Activated T-helper 17 cell treated with anti-CD3 and anti-CD28 coated beads, Interleukin-2, amount 50 U/mL, for 72 hours (primary cell): ENCODE data around the gene TLE7. TPM values are rescaled to one million over a fixed set of nuclear protein-coding genes. Genes with fewer than 3 reads are reported as not detected.
A peak's percentile ranks its signal among the peaks of the same experiment; 100 is the strongest.

Source experiments
- ATAC-seq: fragments of 150-1000 bp; cut with Tn5 transposase; replicated peaks from 2 replicates; pipeline ENCODE4 v1.10.0; 2021; ENCODE audit warnings: mild to moderate bottlenecking, moderate library complexity
- H3K27ac Mint-ChIP-seq: one replicate; pipeline ENCODE4 v1.8.0; 2022; ENCODE audit warnings: mixed read lengths
- H3K27me3 Mint-ChIP-seq: one replicate; pipeline ENCODE4 v1.8.0; 2022; ENCODE audit warnings: mixed read lengths
- H3K36me3 Mint-ChIP-seq: one replicate; pipeline ENCODE4 v1.8.0; 2022; ENCODE audit warnings: low read depth, mild to moderate bottlenecking, mixed read lengths
- H3K4me1 Mint-ChIP-seq: one replicate; pipeline ENCODE4 v1.8.0; 2022; ENCODE audit warnings: mixed read lengths
- H3K4me3 Mint-ChIP-seq: one replicate; pipeline ENCODE4 v1.8.0; 2022; ENCODE audit warnings: mild to moderate bottlenecking, mixed read lengths
- H3K9me3 Mint-ChIP-seq: one replicate; pipeline ENCODE4 v1.8.0; 2022; ENCODE audit warnings: mixed read lengths
- total RNA-seq, 2 donors: library from RNA; stranded (reverse); gene quantifications; one replicate each; pipeline ENCODE4 v1.2.3, GENCODE V29; 2022

TLE7 gene
- total RNA-seq, 2 donors from 2014 or later, result not detected

DNA sequence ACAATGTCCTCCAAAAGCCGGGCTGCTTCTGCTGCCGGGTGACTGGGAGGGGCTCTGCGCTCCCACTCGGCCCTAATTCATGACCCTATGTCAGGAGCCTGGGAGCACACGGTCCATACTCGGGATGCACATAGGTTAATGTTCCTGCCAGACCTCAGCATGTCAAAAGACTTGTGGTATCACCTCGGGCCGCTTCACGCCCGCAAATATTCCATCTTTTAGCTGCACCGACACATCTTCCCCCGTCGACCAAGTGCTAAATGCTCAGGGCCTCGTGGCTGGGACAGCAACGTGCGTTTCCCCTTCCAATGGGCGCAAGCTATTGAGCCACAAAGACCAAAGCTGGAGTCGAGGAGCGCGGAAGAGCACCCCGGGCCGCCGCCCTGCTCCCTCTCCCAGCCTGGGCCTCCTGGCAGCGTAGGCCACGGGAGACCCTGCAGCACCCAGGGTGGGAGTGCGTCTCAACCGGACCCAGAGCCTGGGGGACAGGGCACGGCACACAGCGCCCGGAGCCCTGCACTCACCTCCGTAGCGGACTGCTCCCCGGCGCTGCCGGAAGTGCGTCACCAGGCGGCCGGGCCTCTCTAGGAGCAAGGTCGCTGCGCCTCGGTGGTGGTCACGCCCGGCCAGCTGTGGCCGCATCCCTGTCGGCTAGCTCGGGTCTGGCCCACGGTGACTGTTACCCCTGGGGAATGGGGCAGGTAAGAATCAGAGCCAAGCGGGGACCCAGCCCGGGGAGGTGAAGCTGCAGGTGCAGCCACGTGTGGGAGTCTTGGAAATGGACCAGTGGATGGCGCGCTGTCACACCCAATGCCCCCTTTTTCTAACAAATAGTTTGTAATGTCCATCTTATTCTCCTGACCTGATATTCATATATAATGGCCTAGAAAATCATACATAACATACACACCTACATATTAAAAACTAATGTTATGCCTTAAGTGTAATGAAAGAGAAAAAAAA lies 20.1 kb upstream of the TLE7 start, which contains the start of gene ZNF23:
TSS of gene ZNF23 (minus strand) at position 562 of the 963 bp plus-strand sequence. CDS start 5,451 bp downstream, outside the sequence.
- peak; percentile 100 for ATAC-seq
- H3K27me3 Mint-ChIP-seq, result no peaks in the 10 kb centered on the region
- peak within 1 kb of the TSS; percentile 94 for H3K4me3 Mint-ChIP-seq
- no peaks in the 10 kb centered on the region for H3K9me3 Mint-ChIP-seq
- H3K4me1 Mint-ChIP-seq, result peaks cover 8% of the 10 kb centered on the region
- H3K36me3 Mint-ChIP-seq, result no peaks in the 10 kb centered on the region
- peak within 1 kb of the TSS; percentile 93 for H3K27ac Mint-ChIP-seq

DNA sequence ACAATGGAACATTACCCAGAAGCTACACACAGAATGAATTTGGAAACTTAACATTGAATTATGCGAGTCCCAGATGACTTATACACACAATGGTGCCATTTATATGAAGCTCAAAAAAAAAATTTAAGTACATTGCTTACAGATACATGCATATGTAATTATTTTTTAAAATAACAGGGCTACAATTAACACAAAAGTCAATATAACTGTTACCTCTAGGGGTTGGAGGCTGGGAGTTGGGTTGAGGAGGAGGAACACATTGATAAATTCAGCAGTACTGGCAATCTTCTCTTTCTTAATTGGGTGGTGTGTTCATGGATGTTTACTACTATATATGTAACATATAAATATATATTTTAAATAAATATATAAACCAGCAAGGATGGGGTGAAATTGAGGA lies 19.1 kb upstream of the TLE7 start:
- peaks cover 8% of the 10 kb centered on the region for H3K4me1 Mint-ChIP-seq
- H3K27me3 Mint-ChIP-seq, result no peaks in the 10 kb centered on the region
- no peaks in the 10 kb centered on the region for H3K9me3 Mint-ChIP-seq
- no peak for ATAC-seq
- H3K27ac Mint-ChIP-seq, result peak overlapping the region; percentile 93
- H3K4me3 Mint-ChIP-seq, result peak overlapping the region; percentile 94
- H3K36me3 Mint-ChIP-seq, result peaks cover 8% of the 10 kb centered on the region

DNA sequence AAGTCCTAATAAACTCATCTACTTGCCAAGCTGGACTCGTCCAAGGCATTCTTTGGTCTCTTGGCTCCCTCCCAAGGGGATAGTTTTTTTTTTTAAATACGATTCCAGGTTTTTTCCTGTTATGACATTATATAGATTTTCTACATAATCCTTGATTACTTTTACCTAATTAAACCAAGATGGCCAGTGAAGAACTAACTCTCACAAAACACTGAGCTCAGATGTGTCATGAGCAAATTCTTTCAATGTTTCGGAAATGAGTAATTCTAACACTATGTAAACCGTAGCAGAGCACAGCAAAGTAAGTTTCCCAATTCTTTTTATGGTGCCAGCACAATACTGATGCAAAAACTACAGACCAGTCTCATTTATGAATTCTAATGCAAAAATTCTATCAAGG lies 18.4 kb upstream of the TLE7 start:
- peaks cover 15% of the 10 kb centered on the region for H3K36me3 Mint-ChIP-seq
- H3K27me3 Mint-ChIP-seq, result no peaks in the 10 kb centered on the region
- H3K9me3 Mint-ChIP-seq, result no peaks in the 10 kb centered on the region
- ATAC-seq, result no peak
- no peak overlapping the region for H3K27ac Mint-ChIP-seq
- H3K4me1 Mint-ChIP-seq, result peaks cover 8% of the 10 kb centered on the region
- peak overlapping the region; percentile 94 for H3K4me3 Mint-ChIP-seq

DNA sequence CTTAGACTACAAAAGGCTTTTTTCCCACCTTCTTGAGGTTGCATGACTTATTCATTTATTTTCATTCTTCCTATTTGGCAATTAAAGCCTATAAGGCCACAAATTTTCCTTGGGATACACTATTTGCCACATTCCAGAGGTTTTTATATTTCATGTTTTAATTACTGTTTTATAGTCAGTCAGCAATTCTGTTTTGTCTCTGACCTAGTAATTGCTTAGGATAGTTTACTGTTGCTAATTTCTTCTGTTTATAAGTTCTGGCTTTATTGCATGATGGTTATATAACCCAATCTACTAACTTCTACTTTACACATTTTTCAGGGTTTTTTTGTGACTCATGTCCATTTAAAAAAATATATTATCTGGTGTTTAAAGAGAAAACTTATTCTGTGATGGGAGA lies 17.7 kb upstream of the TLE7 start:
- peaks cover 22% of the 10 kb centered on the region for H3K36me3 Mint-ChIP-seq
- H3K27ac Mint-ChIP-seq, result no peak overlapping the region
- H3K4me3 Mint-ChIP-seq, result no peak overlapping the region
- peaks cover 14% of the 10 kb centered on the region for H3K4me1 Mint-ChIP-seq
- H3K9me3 Mint-ChIP-seq, result no peaks in the 10 kb centered on the region
- no peak for ATAC-seq
- H3K27me3 Mint-ChIP-seq, result no peaks in the 10 kb centered on the region

DNA sequence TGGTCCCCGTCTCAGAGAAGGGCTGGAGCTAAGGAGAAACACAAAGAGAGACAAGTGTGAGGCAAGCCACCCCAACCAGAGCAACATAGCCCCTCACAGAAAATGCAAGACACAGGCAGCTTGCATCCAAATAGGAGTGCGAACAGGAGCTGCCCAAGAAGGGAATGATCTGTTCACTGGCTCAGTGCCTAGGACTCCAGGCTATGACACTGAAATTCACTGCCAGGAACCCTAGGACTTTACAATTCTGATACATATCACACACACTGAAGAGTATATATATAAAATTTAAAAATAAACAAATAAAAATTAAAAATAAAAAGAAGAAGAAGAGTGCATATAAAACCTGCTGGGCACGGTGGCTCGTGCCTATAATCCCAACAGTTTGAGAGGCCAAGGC lies 14.9 kb upstream of the TLE7 start:
- Mint-ChIP-seq H3K4me3 (no peak overlapping the region), H3K27ac (no peak overlapping the region), H3K36me3 (peaks cover 49% of the 10 kb centered on the region)

DNA sequence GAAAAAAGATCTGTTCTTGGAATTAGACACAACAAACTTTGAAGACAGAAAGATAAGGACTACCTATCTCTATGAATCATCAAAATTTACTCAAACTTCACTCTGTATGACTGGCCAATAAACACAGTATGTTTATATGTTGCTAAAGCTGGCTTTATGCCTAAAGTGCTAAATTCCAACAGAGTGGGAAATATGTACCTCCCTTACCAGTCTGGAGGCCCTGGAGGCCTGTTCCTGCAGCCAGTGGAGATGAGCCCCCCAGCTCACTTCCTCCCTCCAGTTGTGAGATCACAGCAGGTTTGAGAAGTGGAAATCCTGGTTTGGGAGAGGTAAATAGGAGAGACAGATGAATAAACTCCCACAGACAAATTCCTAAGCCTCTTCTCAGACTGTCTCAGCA lies 11.2 kb upstream of the TLE7 start:
- Mint-ChIP-seq H3K9me3 (peaks cover 31% of the 10 kb centered on the region), H3K4me1 (peaks cover 9% of the 10 kb centered on the region), H3K27ac (no peak overlapping the region), H3K4me3 (no peak overlapping the region), H3K36me3 (peaks cover 87% of the 10 kb centered on the region), H3K27me3 (no peaks in the 10 kb centered on the region)
- ATAC-seq, result no peak

More for the DNA sequence above, 14.9 kb upstream of the TLE7 start:
- ATAC-seq, result no peak
- Mint-ChIP-seq H3K4me1 (peaks cover 9% of the 10 kb centered on the region), H3K9me3 (peaks cover 13% of the 10 kb centered on the region), H3K27me3 (no peaks in the 10 kb centered on the region)

DNA sequence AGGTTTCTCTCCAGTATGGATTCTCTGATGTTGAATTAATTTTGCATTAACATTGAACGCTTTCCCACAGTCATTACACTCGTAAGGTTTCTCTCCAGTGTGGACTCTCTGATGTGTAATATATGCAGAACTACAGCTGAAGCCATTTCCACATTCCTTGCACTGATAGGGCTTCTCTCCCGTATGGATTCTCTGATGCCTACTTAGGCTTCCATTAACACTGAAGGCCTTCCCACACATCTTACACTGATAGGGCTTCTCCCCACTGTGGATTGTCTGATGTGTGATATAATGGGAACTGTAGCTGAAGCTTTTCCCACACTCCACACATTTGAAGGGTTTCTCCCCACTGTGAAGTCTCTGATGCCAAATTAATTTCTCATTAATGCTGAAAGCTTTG lies 7.2 kb upstream of the TLE7 start:
- no peak for ATAC-seq
- Mint-ChIP-seq H3K4me3 (no peak overlapping the region), H3K27me3 (no peaks in the 10 kb centered on the region), H3K9me3 (peaks cover 33% of the 10 kb centered on the region), H3K4me1 (no peaks in the 10 kb centered on the region), H3K27ac (no peak overlapping the region), H3K36me3 (peaks cover 65% of the 10 kb centered on the region)

DNA sequence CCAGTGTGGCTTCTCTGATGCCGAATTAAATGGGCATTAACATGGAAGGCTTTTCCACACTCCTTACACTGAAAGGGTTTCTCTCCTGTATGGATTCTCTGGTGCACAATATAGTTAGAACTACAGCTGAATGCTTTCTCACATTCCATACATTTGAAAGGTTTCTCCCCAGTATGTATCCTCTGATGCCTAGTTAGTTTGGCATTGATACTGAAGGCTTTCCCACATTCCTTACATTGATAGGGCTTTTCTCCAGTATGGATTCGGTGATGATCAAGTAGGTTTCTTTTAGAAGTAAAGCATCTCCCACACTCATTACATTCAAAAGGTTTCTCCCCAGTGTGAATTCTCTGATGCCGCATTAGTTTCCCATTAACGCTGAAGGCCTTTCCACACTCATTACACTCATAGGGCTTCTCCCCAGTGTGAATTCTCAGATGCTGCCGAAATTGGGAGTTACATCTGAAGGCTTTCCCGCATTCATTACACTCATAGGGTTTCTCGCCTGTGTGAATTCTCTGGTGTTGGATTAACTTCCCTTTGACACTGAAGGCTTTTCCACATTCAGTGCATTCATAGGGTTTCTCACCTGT lies 6.5 kb upstream of the TLE7 start:
- H3K27me3 Mint-ChIP-seq, result no peaks in the 10 kb centered on the region
- no peak overlapping the region for H3K27ac Mint-ChIP-seq
- ATAC-seq, result no peak
- no peaks in the 10 kb centered on the region for H3K4me1 Mint-ChIP-seq
- peaks cover 58% of the 10 kb centered on the region for H3K36me3 Mint-ChIP-seq
- no peak overlapping the region for H3K4me3 Mint-ChIP-seq
- H3K9me3 Mint-ChIP-seq, result peaks cover 35% of the 10 kb centered on the region

DNA sequence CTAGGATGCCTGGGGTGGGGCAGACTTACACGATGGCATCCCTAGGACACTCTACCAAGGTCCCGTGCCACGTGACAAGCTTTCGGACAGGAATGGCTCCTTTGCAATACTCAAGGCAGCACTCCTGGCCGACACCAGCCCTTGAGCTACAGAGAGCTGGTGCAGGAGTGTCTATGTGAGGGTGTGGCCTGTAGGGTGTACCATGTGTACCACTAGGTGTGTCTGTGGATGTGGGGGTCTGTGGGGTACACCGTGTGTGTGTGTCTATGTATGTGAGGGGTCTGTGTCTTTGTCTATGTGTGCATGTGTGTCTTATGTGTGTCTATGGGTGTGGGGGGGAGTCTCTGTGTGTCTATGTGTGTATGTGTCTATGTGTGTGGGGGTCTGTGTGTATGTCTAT lies 1.9 kb upstream of the TLE7 start:
- ATAC-seq, result no peak
- H3K9me3 Mint-ChIP-seq, result peaks cover 9% of the 10 kb centered on the region
- no peak overlapping the region for H3K4me3 Mint-ChIP-seq
- no peak overlapping the region for H3K27ac Mint-ChIP-seq
- H3K36me3 Mint-ChIP-seq, result peaks cover 12% of the 10 kb centered on the region
- H3K4me1 Mint-ChIP-seq, result peaks cover 5% of the 10 kb centered on the region
- peaks cover 7% of the 10 kb centered on the region for H3K27me3 Mint-ChIP-seq

DNA sequence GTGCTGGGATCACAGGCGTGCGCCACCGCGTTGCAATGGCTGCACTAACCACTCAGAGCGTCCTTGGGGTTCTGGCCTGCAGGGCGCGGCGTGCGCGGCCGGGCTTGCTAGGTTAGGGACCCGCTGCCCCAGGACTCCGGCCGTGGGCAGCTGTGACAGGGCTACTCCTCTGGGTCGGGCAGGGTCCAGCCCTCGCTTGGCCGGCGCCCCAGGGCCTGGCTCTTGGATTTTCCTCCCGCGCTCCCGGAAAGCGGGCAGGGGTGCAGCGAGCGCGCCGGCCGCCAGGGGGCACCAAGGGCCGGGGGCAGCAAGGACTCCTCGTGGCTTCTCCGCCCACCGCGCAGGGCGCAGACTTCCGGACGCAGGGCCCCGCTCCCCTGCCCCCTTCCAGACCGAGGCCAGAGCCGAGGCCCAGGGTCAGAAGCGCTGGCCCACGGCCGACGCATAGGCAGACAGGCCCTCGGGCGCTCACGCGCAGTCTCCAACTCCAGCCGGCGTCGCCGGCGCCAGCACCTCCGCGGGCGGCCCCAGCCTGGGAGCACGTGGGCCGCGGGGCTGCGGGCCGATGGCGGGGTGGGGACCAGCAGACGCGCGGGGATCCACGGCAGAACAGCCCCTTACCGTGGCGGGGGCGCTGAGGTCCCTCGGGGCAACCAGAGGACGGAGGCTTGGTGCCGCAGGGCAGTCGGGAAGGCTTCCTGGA lies 355 bp downstream of the TLE7 start:
- peaks cover 5% of the 10 kb centered on the region for H3K4me1 Mint-ChIP-seq
- H3K9me3 Mint-ChIP-seq, result peaks cover 8% of the 10 kb centered on the region
- peak; percentile 39 for ATAC-seq
- H3K4me3 Mint-ChIP-seq, result no peak overlapping the region
- peaks cover 18% of the 10 kb centered on the region for H3K27me3 Mint-ChIP-seq
- no peak overlapping the region for H3K27ac Mint-ChIP-seq
- no peaks in the 10 kb centered on the region for H3K36me3 Mint-ChIP-seq

DNA sequence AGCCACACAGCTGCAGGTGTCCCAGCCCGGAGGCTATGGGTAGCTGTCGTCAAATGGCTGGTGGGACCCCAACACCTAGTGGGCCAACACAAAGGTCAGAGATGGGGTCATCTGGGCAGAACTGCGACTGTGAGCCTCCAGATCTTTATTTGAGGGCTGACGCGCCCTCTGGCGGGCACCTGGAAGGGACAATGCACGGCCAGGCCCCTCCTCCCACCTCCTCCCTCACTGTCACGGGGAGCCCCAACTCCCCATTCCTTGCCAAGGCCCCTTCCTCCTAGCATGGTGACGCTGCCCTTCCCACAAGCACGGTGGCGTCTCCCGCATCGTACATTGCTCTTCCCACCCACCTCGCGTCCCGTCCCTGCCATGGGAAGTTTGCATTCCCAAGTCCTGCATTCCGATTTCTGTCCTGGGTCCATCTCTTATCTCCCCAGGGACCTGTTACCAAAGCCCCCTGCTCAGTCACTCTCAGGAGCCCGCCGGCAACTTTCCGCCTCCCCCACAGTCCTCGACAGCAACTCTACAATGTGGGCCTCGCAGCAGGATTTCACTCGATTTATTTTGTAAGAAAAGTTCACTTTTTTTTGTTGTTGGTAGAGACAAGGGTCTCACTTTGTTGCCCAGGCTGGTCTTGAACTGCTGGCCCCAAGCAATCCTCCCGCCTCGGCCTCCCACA lies 1.0 kb downstream of the TLE7 start:
- Mint-ChIP-seq H3K36me3 (no peaks in the 10 kb centered on the region), H3K4me1 (peaks cover 5% of the 10 kb centered on the region), H3K9me3 (peaks cover 7% of the 10 kb centered on the region), H3K27me3 (peaks cover 18% of the 10 kb centered on the region), H3K4me3 (no peak overlapping the region), H3K27ac (no peak overlapping the region)
- no peak for ATAC-seq

DNA sequence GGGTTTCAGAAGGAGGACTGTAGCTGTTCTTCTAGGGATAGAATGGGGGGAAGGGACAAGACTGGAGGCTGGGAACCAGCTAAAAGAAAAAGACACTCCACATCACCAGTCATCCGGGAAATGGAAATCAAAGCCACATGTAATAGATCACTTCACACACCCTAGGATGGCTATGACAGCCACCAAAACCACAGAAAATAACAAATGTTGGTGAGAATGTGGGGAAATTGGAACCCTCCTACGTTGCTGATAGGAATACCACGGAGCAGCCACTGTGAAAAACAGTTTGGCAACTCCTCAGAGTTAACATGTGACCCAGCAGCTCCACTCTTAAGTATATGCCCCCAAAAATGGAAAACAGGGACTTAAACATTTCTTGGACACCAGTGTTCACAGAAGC lies 2.3 kb downstream of the TLE7 start:
- H3K4me1 Mint-ChIP-seq, result peaks cover 5% of the 10 kb centered on the region
- no peak overlapping the region for H3K27ac Mint-ChIP-seq
- H3K4me3 Mint-ChIP-seq, result no peak overlapping the region
- no peak for ATAC-seq
- H3K27me3 Mint-ChIP-seq, result peaks cover 18% of the 10 kb centered on the region
- no peaks in the 10 kb centered on the region for H3K36me3 Mint-ChIP-seq
- H3K9me3 Mint-ChIP-seq, result peaks cover 6% of the 10 kb centered on the region

DNA sequence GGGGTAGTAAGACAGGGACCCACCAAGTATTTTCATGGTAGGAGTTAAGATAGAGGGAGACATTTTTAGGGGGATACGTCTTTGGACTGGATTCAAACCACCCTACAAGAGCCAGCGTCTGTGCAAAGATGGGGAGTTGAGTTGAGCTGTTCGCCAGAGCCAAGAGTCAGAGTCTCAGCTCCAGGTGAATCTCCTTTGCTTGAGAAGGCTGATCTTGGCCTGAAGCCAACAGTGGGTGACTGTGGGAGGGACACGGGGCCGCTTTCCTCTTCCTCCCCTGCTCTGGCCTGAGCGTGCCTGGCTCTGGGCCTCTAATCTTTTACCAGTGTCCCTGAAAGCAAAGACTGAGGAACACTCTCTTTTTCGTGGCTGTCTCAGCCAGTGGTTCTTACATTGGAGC lies 5.4 kb downstream of the TLE7 start:
- no peak overlapping the region for H3K4me3 Mint-ChIP-seq
- H3K4me1 Mint-ChIP-seq, result peaks cover 5% of the 10 kb centered on the region
- no peaks in the 10 kb centered on the region for H3K36me3 Mint-ChIP-seq
- H3K27me3 Mint-ChIP-seq, result peaks cover 18% of the 10 kb centered on the region
- no peak for ATAC-seq
- H3K27ac Mint-ChIP-seq, result no peak overlapping the region
- no peaks in the 10 kb centered on the region for H3K9me3 Mint-ChIP-seq

DNA sequence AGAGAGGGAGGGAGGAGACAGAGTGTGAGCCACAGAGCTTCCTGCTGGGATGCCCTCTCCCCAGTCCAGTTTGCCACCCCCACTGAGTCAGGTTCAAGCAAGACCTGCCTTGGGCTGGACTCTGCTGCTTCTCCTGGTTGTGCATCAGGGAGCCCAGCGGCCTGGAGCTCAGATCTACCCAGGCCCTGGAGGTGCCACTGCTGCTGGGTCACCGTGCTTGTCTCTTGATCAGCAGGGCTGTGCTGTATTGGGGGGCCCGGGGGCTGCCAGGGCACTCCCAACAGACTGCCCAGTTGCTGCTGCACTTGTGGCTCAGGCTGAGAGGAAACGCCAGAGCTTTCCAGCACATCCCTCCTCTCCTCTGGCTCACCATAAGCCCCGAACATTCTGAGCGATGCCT lies 8.9 kb downstream of the TLE7 start:
- Mint-ChIP-seq H3K27me3 (peaks cover 18% of the 10 kb centered on the region), H3K27ac (no peak overlapping the region), H3K4me1 (no peaks in the 10 kb centered on the region), H3K36me3 (no peaks in the 10 kb centered on the region), H3K9me3 (no peaks in the 10 kb centered on the region), H3K4me3 (no peak overlapping the region)
- ATAC-seq, result no peak
